Measurements from ENCODE around the gene SLC35G1. TPM values are rescaled to one million over a fixed set of nuclear protein-coding genes. Genes with fewer than 3 reads are reported as not detected.
A peak's percentile ranks its signal among the peaks of the same experiment; 100 is the strongest.

Gene SLC35G1
- polyA plus RNA-seq, 3 donors, result 0.52 to 0.94 (median 0.67) TPM

DNA sequence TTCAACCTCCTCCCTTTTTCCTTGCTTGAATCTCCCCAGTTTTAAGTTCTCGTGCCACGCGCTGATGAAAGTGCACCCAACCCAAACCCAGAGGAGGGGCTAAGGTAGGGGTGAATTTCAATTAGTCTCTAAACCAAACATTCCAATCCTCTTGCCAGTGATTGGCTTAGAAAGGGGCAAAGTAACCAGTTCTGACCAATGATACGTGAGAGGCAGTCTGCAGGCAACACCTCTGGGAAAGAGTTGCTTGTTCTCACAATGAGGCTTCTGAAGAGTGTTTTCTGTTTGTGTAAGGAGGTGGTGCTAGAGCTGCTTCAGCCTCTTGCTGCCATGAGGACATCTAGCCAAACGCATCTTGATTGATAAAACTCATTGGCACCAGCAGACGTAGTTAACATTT, 21.8 kb downstream of the SLC35G1 start:
- Histone ChIP-seq H2AFZ (ENCODE audit: insufficient read depth, low read depth, low read length, poor library complexity, severe bottlenecking) (no peak overlapping the region), H3K4me3 (replicated peaks in 1 of 3; ENCODE audit: low read depth in 2 of 3, low read length in 3 of 3) (no peak overlapping the region), H3K27me3 (ENCODE audit: control insufficient read depth in 2 of 2, insufficient read depth in 2 of 2, low read length in 2 of 2) (no peaks in the 10 kb centered on the region), H3K9ac (ENCODE audit: insufficient read depth, low read length, poor library complexity, severe bottlenecking) (no peak overlapping the region), H3K4me2 (replicated peaks; ENCODE audit: extremely low read depth, low read length, poor library complexity, severe bottlenecking) (no peak overlapping the region), H3K36me3 (replicated peaks in 1 of 2; ENCODE audit: control insufficient read depth in 1 of 2, insufficient read depth in 2 of 2, low read length in 2 of 2) (peaks cover 0 to 5% of the 10 kb centered on the region in 2 donors), H3K9me3 (replicated peaks in 1 of 2; ENCODE audit: control insufficient read depth in 1 of 2, insufficient read depth in 1 of 2, low read length in 2 of 2) (no peaks in the 10 kb centered on the region), H3K27ac (ENCODE audit: low read depth in 1 of 2, low read length in 2 of 2) (no peak overlapping the region), H4K20me1 (ENCODE audit: insufficient read depth, low read length) (no peaks in the 10 kb centered on the region), H3K79me2 (ENCODE audit: insufficient read depth, low read length) (no peaks in the 10 kb centered on the region), H3K4me1 (ENCODE audit: control insufficient read depth in 1 of 2, insufficient read depth in 2 of 2, low read length in 2 of 2) (no peaks in the 10 kb centered on the region)
- TF ChIP-seq, protein P1, sequence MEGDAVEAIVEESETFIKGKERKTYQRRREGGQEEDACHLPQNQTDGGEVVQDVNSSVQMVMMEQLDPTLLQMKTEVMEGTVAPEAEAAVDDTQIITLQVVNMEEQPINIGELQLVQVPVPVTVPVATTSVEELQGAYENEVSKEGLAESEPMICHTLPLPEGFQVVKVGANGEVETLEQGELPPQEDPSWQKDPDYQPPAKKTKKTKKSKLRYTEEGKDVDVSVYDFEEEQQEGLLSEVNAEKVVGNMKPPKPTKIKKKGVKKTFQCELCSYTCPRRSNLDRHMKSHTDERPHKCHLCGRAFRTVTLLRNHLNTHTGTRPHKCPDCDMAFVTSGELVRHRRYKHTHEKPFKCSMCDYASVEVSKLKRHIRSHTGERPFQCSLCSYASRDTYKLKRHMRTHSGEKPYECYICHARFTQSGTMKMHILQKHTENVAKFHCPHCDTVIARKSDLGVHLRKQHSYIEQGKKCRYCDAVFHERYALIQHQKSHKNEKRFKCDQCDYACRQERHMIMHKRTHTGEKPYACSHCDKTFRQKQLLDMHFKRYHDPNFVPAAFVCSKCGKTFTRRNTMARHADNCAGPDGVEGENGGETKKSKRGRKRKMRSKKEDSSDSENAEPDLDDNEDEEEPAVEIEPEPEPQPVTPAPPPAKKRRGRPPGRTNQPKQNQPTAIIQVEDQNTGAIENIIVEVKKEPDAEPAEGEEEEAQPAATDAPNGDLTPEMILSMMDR (IDR thresholded peaks at IDR 0.05), result no peak
- H3K4me3 Mint-ChIP-seq, result no peak overlapping the region
- peaks cover 6 to 10% of the 10 kb centered on the region in 2 donors for H3K36me3 Mint-ChIP-seq
- H3K4me1 Mint-ChIP-seq, result peaks cover 3% of the 10 kb centered on the region
- H3K9me3 Mint-ChIP-seq, result peaks cover 0 to 6% (median under 1%) of the 10 kb centered on the region in 7 donors
- H3K27ac Mint-ChIP-seq, result peak overlapping the region in 1 of 7 donors; percentile 9
- WGBS (ENCODE audit: insufficient coverage), result 100% methylated on average over 1 of the region's 6 CpGs
- intact Hi-C loops (cut with micrococcal nuclease), result no loop called here
- H3K27me3 Mint-ChIP-seq (ENCODE audit: low read depth in 3 of 3), result peaks cover 0 to 2% (median 0%) of the 10 kb centered on the region in 3 donors
- no peak for DNase-seq

DNA sequence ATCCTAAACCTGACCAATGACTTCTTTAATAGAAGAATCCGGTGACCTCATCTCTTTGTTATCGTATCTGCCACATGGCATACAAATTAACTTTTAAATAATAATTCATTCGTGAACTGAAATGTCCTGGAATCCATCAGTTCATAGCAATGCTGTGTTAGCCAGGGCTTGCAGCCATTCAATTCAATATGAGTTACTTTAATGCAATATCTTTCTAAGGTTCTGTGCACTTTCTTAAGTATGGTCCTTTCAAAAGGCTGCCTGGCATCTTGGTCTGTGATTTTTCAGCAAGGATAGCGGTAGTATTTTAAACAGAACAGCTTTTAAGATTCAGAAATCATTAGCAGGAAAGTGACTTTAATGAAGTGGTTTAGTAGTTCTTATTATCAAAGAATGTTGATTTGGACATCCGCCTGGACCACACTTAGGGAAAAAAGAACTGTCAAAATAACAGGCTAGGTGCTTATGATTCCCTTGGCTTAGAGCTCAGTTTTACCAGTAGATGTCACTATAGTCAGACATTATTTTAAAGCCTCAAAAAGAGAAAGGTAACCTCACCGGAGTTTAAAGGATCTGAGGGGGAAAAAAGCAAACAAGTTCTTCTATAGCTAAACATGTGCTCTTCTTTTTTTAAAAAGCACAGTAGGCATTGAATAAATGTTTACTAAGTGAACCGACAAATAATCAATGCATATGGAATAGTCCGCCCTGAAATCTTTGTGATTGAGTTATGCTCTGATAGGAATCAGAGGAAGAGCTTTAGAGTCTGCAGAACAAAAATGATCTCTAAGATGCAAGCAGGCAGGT, 22.7 kb downstream of the SLC35G1 start:
- WGBS (ENCODE audit: insufficient coverage), result 97% methylated on average over 4 of the region's 8 CpGs
- H3K79me2 ChIP-seq (ENCODE audit: insufficient read depth, low read length), result no peaks in the 10 kb centered on the region
- Mint-ChIP-seq H3K27ac (no peak overlapping the region), H3K4me3 (no peak overlapping the region), H3K9me3 (peaks cover 0 to 5% (median 0%) of the 10 kb centered on the region in 7 donors), H3K36me3 (peaks cover 6 to 10% of the 10 kb centered on the region in 2 donors), H3K4me1 (peaks cover 3% of the 10 kb centered on the region), H3K27me3 (ENCODE audit: low read depth in 3 of 3) (peaks cover 0 to 2% (median 0%) of the 10 kb centered on the region in 3 donors)
- no peaks in the 10 kb centered on the region for H4K20me1 ChIP-seq (ENCODE audit: insufficient read depth, low read length)
- H3K4me3 ChIP-seq (replicated peaks in 1 of 3; ENCODE audit: low read depth in 2 of 3, low read length in 3 of 3), result no peak overlapping the region
- no peak overlapping the region for H3K9ac ChIP-seq (ENCODE audit: insufficient read depth, low read length, poor library complexity, severe bottlenecking)
- no peaks in the 10 kb centered on the region for H3K27me3 ChIP-seq (ENCODE audit: control insufficient read depth in 2 of 2, insufficient read depth in 2 of 2, low read length in 2 of 2)
- no peak overlapping the region for H3K4me2 ChIP-seq (replicated peaks; ENCODE audit: extremely low read depth, low read length, poor library complexity, severe bottlenecking)
- H3K27ac ChIP-seq (ENCODE audit: low read depth in 1 of 2, low read length in 2 of 2), result no peak overlapping the region
- TF ChIP-seq, protein P1 (IDR thresholded peaks at IDR 0.05), result peak; percentile 12
- no peaks in the 10 kb centered on the region for H3K4me1 ChIP-seq (ENCODE audit: control insufficient read depth in 1 of 2, insufficient read depth in 2 of 2, low read length in 2 of 2)
- H3K9me3 ChIP-seq (replicated peaks in 1 of 2; ENCODE audit: control insufficient read depth in 1 of 2, insufficient read depth in 1 of 2, low read length in 2 of 2), result no peaks in the 10 kb centered on the region
- no peak overlapping the region for H2AFZ ChIP-seq (ENCODE audit: insufficient read depth, low read depth, low read length, poor library complexity, severe bottlenecking)
- intact Hi-C loops (cut with micrococcal nuclease), result no loop called here
- peaks cover 0 to 5% of the 10 kb centered on the region in 2 donors for H3K36me3 ChIP-seq (replicated peaks in 1 of 2; ENCODE audit: control insufficient read depth in 1 of 2, insufficient read depth in 2 of 2, low read length in 2 of 2)
- DNase-seq, result no peak

All from CD14-positive monocyte (primary cell).